K562 (cell line): ENCODE data around the gene CDC20. TPM values are rescaled to one million over a fixed set of nuclear protein-coding genes. Genes with fewer than 3 reads are reported as not detected.

ENCODE experiments used
- DMBX1 ChIP-seq: fragments of 250-450 bp; sonication (Bioruptor Pico); IDR thresholded peaks from 2 replicates; pipeline ENCODE4 v1.8.0; 2022; ENCODE audit warnings: inconsistent platforms, mild to moderate bottlenecking, moderate library complexity, borderline replicate concordance
- ESRRB ChIP-seq: fragments of 250-450 bp; sonication (Bioruptor Pico); IDR thresholded peaks from 2 replicates; pipeline ENCODE4 v1.5.0; 2020; ENCODE audit warnings: mild to moderate bottlenecking, moderate library complexity, borderline replicate concordance
- FOSL1 ChIP-seq: fragments of 200-800 bp; sonication (Bioruptor generic); conservative IDR thresholded peaks from 2 replicates; pipeline ENCODE4 v1.6.1; 2016; ENCODE audit warnings: missing genetic modification characterization, missing compliant biosample characterization
- GTF2A2 ChIP-seq: IDR thresholded peaks from 2 replicates; pipeline ENCODE4 v1.6.1; 2016; ENCODE audit warnings: mild to moderate bottlenecking, missing genetic modification characterization, missing compliant biosample characterization
- ILF3 ChIP-seq: fragments of 450-650 bp; IDR thresholded peaks from 2 replicates; pipeline ENCODE4 v1.6.1; 2018; ENCODE audit warnings: antibody characterized with exemption, mild to moderate bottlenecking, moderate library complexity, borderline replicate concordance
- KDM2B ChIP-seq: fragments of 250-450 bp; sonication (Bioruptor Pico); IDR thresholded peaks from 2 replicates; pipeline ENCODE4 v1.8.0; 2021; ENCODE audit warnings: mild to moderate bottlenecking, moderate library complexity
- MCM2 ChIP-seq: fragments of 450-650 bp; IDR thresholded peaks from 2 replicates; pipeline ENCODE4 v1.6.1; 2017; ENCODE audit warnings: low read depth, mild to moderate bottlenecking
- NEUROD1 ChIP-seq: fragments of 150-350 bp; IDR thresholded peaks from 2 replicates; pipeline ENCODE4 v1.6.1; 2014; ENCODE audit warnings: borderline replicate concordance, low read length, low read depth; ENCODE audit not compliant: partially characterized antibody
- NFE2L1 ChIP-seq: fragments of 450-650 bp; IDR thresholded peaks from 2 replicates; pipeline ENCODE4 v1.6.1; 2016; ENCODE audit warnings: missing genetic modification characterization, low read depth, mild to moderate bottlenecking, missing compliant biosample characterization, moderate library complexity, borderline replicate concordance
- NR4A1 ChIP-seq, 2 experiments: fragments of 250-450 bp in 1 of 2; fragments of 450-650 bp in 1 of 2; sonication (Bioruptor Pico) in 1 of 2; IDR thresholded peaks; 2 replicates each; pipeline versions ENCODE4 v1.4.0 to v1.6.1; 2016 to 2020; ENCODE audit warnings: mild to moderate bottlenecking in 2 of 2, missing compliant biosample characterization in 1 of 2, missing genetic modification characterization in 1 of 2, moderate library complexity in 1 of 2
- RFX7 ChIP-seq: fragments of 250-450 bp; sonication (Bioruptor Pico); IDR thresholded peaks from 2 replicates; pipeline ENCODE4 v1.5.1; 2021; ENCODE audit warnings: mild to moderate bottlenecking
- SNRNP70 ChIP-seq: fragments of 200-400 bp; formaldehyde crosslinking; optimal IDR thresholded peaks from 2 replicates; pipeline ENCODE3; 2017; ENCODE audit warnings: low read depth, low read length
- TCF7L2 ChIP-seq: fragments of 150-350 bp; IDR thresholded peaks from 2 replicates; pipeline ENCODE4 v1.6.1; 2016; ENCODE audit warnings: low read depth, mild to moderate bottlenecking, low read length, moderate library complexity
- ZC3H4 ChIP-seq: sonication (generic); formaldehyde crosslinking; IDR thresholded peaks from 2 replicates; pipeline ENCODE4 v1.9.0; 2021; ENCODE audit warnings: missing genetic modification reagents, borderline replicate concordance
- ZNF124 ChIP-seq: sonication (generic); formaldehyde crosslinking; IDR thresholded peaks from 2 replicates; pipeline ENCODE4 v1.8.1; 2022; ENCODE audit warnings: missing genetic modification reagents
- ZNF239 ChIP-seq: fragments of 250-450 bp; sonication (Bioruptor Pico); IDR thresholded peaks from 2 replicates; pipeline ENCODE4 v1.4.0; 2020; ENCODE audit warnings: mild to moderate bottlenecking
- ZNF584 ChIP-seq: fragments of 200-800 bp; sonication (Bioruptor generic); IDR thresholded peaks from 2 replicates; pipeline ENCODE4 v1.6.1; 2016; ENCODE audit warnings: low read depth, mild to moderate bottlenecking, missing genetic modification characterization, missing compliant biosample characterization
- polyA plus RNA-seq, 8 experiments: library from polyadenylated mRNA; depleted of rRNA in 4 of 8; stranded (reverse) in 5 of 8; unstranded in 3 of 8; fragments of >200 nt; fragmentation: Nextera tagmentation in 2 of 8; fragmentation: Illumina TruSeq in 1 of 8; extraction: Ambion mirVana in 2 of 8; extraction: Trizol in 1 of 8; gene quantifications; 2 replicates each; pipeline versions ENCODE4 v1.2.1 to v1.2.3, GENCODE V29; 2011 to 2014; ENCODE audit warnings: inconsistent platforms in 1 of 8, missing spikeins in 1 of 8
- total RNA-seq, 7 experiments: library from RNA; depleted of rRNA in 6 of 7; stranded (reverse); fragments of >200 nt in 6 of 7; fragmentation: Illumina TruSeq in 2 of 7; extraction: Trizol in 2 of 7; gene quantifications; 2 replicates each; pipeline versions ENCODE4 v1.2.1 to v1.2.3, GENCODE V29; 2011 to 2021; ENCODE audit warnings: low replicate concordance in 1 of 7
- TF ChIP-seq, protein P1 (sequence below), 2 experiments: fragments of 450-650 bp in 1 of 2; sonication (generic) in 1 of 2; formaldehyde crosslinking; conservative IDR thresholded peaks; 2 replicates each; pipeline versions ENCODE4 v1.4.0 to v1.8.1; 2020 to 2022; ENCODE audit warnings: mild to moderate bottlenecking in 1 of 2, missing genetic modification reagents in 1 of 2
- TF ChIP-seq, protein P2 (sequence below): fragments of 250-450 bp; sonication (Bioruptor Pico); IDR thresholded peaks from 2 replicates; pipeline ENCODE4 v1.8.0; 2021; ENCODE audit warnings: moderate library complexity, mild to moderate bottlenecking, inconsistent platforms
- TF ChIP-seq, protein P3 (sequence below): fragments of 450-650 bp; formaldehyde crosslinking; IDR thresholded peaks from 2 replicates; pipeline ENCODE4 v1.4.0; 2020; ENCODE audit warnings: mild to moderate bottlenecking, moderate library complexity
- TF ChIP-seq, protein P4 (sequence below): fragments of 200-800 bp; sonication (Bioruptor generic); IDR thresholded peaks from 2 replicates; pipeline ENCODE4 v1.6.1; 2017; ENCODE audit warnings: missing genetic modification characterization, missing compliant biosample characterization
- TF ChIP-seq, protein P5 (sequence below): fragments of 450-650 bp; formaldehyde crosslinking; conservative IDR thresholded peaks from 2 replicates; pipeline ENCODE4 v1.4.0; 2022; ENCODE audit warnings: mild to moderate bottlenecking, missing genetic modification characterization

Gene CDC20
- total and polyA plus RNA-seq, 9 of the 15 experiments (the other 6 are each of a cell fraction or from before 2014, with no cell fraction given): 45.2 to 224 (median 121) TPM

DNA sequence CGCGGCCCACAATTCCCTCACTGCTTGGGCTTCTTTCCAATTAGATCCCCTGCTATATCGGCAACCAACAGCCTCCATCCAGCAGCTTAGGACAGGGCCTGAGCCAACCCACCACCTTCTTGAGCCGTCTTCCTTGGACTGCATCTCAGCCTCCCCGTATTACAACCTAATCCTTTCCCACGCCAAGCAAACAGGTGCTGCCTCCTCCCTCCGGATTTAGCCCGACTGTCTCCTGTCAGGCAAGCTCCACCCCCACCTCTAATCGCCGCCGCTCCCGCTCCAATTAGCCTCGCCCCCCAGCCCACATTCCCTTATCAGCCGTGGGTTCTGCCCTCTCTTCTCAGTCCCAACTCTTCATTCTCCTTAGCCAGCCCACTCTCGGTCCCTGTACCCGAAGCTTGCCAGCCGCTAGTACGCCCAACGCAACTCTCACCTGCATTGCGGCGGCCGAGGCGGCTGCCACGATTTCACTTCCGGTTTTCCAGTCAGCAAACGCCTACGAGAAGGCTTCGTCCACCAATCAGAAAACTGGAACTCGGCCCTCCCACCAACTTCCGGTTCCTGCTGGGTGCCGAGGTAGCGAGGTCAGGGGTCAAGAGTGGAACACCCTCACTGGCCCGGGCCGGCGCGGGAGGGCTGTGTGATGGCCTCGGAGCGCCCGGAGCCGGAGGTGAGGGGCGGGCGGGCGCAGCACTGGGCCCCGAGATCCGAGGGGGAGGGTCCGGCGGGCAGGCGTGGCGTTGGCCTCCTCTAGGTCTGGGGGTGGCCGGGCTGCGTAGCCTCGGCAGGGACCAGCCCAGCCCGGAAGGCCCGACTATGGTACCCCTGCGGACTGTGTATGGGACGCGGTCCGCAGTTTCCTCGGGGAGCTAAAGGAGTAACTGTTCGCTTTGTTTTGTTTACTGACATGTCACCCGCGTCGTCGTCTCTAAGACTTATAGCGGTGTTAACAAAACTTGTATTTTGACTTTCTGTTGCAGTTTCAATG, 30.8 kb downstream of the CDC20 start, which contains the start of the genes MED8 and SZT2 (continued):
- TF ChIP-seq RFX7 (CRISPR knock-in tag) (no peak), MCM2 (no peak), SNRNP70 (no peak), DMBX1 (no peak), ZNF584 (CRISPR knock-in tag) (no peak), ZNF239 (CRISPR knock-in tag) (no peak), NEUROD1 (peak; percentile 53), GTF2A2 (tag) (no peak), ZC3H4 (no peak), KDM2B (no peak), TCF7L2 (no peak), NR4A1 (CRISPR knock-in tag; IDR thresholded peaks at IDR 0.05) (no peak), NR4A1 (tag; IDR thresholded peaks at IDR 0.05) (no peak), FOSL1 (tag) (0 out of 2 replicates have a peak, but pooled peaks have one; percentile 31), ILF3 (no peak), NFE2L1 (tag) (no peak), ESRRB (no peak), ZNF124 (CRISPR knock-in tag) (no peak)
- TF ChIP-seq, protein P1, sequence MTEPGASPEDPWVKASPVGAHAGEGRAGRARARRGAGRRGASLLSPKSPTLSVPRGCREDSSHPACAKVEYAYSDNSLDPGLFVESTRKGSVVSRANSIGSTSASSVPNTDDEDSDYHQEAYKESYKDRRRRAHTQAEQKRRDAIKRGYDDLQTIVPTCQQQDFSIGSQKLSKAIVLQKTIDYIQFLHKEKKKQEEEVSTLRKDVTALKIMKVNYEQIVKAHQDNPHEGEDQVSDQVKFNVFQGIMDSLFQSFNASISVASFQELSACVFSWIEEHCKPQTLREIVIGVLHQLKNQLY (CRISPR knock-in tag; conservative IDR thresholded peaks at IDR 0.05): no peak
- TF ChIP-seq, protein P2, sequence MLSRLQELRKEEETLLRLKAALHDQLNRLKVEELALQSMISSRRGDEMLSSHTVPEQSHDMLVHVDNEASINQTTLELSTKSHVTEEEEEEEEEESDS (CRISPR knock-in tag): no peak
- TF ChIP-seq, protein P3, sequence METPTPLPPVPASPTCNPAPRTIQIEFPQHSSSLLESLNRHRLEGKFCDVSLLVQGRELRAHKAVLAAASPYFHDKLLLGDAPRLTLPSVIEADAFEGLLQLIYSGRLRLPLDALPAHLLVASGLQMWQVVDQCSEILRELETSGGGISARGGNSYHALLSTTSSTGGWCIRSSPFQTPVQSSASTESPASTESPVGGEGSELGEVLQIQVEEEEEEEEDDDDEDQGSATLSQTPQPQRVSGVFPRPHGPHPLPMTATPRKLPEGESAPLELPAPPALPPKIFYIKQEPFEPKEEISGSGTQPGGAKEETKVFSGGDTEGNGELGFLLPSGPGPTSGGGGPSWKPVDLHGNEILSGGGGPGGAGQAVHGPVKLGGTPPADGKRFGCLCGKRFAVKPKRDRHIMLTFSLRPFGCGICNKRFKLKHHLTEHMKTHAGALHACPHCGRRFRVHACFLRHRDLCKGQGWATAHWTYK: peak; percentile 42; the same call in 1 of the 2 replicates
- TF ChIP-seq, protein P4, sequence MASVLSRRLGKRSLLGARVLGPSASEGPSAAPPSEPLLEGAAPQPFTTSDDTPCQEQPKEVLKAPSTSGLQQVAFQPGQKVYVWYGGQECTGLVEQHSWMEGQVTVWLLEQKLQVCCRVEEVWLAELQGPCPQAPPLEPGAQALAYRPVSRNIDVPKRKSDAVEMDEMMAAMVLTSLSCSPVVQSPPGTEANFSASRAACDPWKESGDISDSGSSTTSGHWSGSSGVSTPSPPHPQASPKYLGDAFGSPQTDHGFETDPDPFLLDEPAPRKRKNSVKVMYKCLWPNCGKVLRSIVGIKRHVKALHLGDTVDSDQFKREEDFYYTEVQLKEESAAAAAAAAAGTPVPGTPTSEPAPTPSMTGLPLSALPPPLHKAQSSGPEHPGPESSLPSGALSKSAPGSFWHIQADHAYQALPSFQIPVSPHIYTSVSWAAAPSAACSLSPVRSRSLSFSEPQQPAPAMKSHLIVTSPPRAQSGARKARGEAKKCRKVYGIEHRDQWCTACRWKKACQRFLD (CRISPR knock-in tag): peak; percentile 40; the same call in 1 of the 2 replicates
- TF ChIP-seq, protein P5, sequence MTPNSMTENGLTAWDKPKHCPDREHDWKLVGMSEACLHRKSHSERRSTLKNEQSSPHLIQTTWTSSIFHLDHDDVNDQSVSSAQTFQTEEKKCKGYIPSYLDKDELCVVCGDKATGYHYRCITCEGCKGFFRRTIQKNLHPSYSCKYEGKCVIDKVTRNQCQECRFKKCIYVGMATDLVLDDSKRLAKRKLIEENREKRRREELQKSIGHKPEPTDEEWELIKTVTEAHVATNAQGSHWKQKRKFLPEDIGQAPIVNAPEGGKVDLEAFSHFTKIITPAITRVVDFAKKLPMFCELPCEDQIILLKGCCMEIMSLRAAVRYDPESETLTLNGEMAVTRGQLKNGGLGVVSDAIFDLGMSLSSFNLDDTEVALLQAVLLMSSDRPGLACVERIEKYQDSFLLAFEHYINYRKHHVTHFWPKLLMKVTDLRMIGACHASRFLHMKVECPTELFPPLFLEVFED: peak; percentile 95
